ENCODE results near the gene AMBRA1. TPM values are rescaled to one million over a fixed set of nuclear protein-coding genes. Genes with fewer than 3 reads are reported as not detected.

The AMBRA1 gene
- total RNA-seq, 4 donors from 2014 or later, result 20.0 to 28.9 (median 26.0) TPM

DNA sequence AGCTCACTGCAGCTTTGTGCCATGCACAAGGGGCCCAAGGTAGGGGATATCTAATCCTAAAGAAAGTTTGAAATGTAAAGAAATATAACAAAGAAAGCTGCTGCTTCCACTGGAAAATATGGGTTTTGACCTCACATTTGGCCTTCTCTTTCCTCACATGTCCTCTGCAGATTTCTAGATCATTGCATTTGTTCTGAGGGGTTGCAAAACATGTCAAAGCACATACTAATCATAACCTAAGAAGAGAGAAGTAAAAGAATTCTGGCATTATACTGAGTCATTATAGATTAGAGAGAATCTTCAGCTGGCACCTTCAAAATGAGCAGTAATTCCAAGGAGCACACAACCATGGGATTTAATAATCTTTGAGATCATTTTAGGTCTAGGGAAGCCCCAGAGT is 109.7 kb downstream of the AMBRA1 start:
- H3K27ac ChIP-seq (replicated peaks in 1 of 4), result no peak overlapping the region
- H3K4me1 ChIP-seq, result peaks cover 0 to 5% (median under 1%) of the 10 kb centered on the region in 4 donors
- TF ChIP-seq, protein P1, sequence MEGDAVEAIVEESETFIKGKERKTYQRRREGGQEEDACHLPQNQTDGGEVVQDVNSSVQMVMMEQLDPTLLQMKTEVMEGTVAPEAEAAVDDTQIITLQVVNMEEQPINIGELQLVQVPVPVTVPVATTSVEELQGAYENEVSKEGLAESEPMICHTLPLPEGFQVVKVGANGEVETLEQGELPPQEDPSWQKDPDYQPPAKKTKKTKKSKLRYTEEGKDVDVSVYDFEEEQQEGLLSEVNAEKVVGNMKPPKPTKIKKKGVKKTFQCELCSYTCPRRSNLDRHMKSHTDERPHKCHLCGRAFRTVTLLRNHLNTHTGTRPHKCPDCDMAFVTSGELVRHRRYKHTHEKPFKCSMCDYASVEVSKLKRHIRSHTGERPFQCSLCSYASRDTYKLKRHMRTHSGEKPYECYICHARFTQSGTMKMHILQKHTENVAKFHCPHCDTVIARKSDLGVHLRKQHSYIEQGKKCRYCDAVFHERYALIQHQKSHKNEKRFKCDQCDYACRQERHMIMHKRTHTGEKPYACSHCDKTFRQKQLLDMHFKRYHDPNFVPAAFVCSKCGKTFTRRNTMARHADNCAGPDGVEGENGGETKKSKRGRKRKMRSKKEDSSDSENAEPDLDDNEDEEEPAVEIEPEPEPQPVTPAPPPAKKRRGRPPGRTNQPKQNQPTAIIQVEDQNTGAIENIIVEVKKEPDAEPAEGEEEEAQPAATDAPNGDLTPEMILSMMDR (IDR thresholded peaks at IDR 0.05), result no peak
- TF ChIP-seq POLR2AphosphoS5 (IDR thresholded peaks at IDR 0.05) (no peak), POLR2A (IDR thresholded peaks at IDR 0.05; ENCODE audit: low read depth) (no peak), EP300 (IDR thresholded peaks at IDR 0.05) (no peak)
- no peaks in the 10 kb centered on the region for H3K36me3 ChIP-seq
- no peak overlapping the region for H3K4me3 ChIP-seq
- no peaks in the 10 kb centered on the region for H3K27me3 ChIP-seq
- no peaks in the 10 kb centered on the region for H3K9me3 ChIP-seq
- DNase-seq (ENCODE audit: extremely low spot score), result no peak
- intact Hi-C loops (cut with DNase I), result no loop called here

DNA sequence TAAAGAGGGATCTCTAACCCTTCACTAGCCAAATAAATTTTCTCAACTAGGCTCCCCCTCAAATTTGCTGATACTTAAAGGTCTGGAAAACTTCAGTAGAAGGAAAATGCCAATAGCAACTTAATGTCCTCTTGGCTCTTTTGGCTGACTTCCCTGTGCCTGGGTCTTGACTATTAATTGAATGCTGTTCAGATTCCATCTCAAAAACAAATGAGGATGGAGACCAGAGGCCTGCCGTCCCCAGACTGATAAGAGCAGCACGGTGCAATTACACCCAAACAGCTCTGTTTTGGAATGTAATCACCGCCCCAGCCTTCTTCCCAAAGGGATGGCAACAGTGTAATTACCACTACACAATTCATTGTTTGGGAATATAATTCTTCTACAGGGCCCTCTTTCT is 112.9 kb downstream of the AMBRA1 start:
- no peaks in the 10 kb centered on the region for H3K36me3 ChIP-seq
- TF ChIP-seq, protein P1 (IDR thresholded peaks at IDR 0.05), result no peak
- no peak for TF ChIP-seq EP300 (IDR thresholded peaks at IDR 0.05)
- no peak for TF ChIP-seq POLR2A (IDR thresholded peaks at IDR 0.05; ENCODE audit: low read depth)
- TF ChIP-seq POLR2AphosphoS5 (IDR thresholded peaks at IDR 0.05), result no peak
- no peak overlapping the region for H3K27ac ChIP-seq (replicated peaks in 1 of 4)
- WGBS, result 82% methylated on average over 3 of the region's 3 CpGs
- DNase-seq (ENCODE audit: extremely low spot score), result no peak
- no peaks in the 10 kb centered on the region for H3K27me3 ChIP-seq
- H3K4me3 ChIP-seq, result no peak overlapping the region
- H3K4me1 ChIP-seq, result peaks cover 0 to 5% (median 0%) of the 10 kb centered on the region in 4 donors
- H3K9me3 ChIP-seq, result no peaks in the 10 kb centered on the region
- intact Hi-C loops (cut with DNase I), result no loop called here

DNA sequence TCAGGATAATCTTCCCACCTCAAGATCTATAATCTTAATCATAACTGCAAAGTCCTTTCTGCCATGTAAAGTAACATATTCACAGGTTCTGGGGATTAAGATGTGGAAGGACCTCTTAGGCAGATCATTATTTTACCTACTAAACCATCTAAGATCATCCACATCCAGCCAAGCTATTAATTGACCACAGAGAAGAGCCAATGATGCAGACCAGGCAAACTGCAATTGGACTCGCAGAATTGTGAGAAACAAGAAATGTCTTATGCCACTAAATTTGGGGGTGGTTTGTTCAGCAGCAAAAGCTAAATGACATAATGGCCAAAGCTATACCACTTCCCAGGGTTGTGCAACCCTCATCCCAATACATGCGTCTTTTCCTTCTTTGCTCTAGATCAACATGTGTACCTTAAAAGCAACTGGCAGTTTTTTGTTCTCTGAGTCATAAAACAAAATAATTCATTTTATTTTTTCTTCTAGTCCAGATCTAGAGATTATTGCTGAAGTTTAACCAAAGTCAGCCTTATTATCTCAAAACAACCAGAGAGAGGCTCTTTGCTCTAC is 113.6 kb downstream of the AMBRA1 start:
- Histone ChIP-seq H3K4me3 (no peak overlapping the region), H3K9me3 (no peaks in the 10 kb centered on the region), H3K27ac (replicated peaks in 1 of 4) (no peak overlapping the region), H3K27me3 (no peaks in the 10 kb centered on the region), H3K36me3 (no peaks in the 10 kb centered on the region), H3K4me1 (peaks cover 0 to 5% (median 2%) of the 10 kb centered on the region in 4 donors)
- TF ChIP-seq EP300 (IDR thresholded peaks at IDR 0.05) (no peak), POLR2AphosphoS5 (IDR thresholded peaks at IDR 0.05) (no peak), POLR2A (IDR thresholded peaks at IDR 0.05; ENCODE audit: low read depth) (no peak)
- TF ChIP-seq, protein P1 (IDR thresholded peaks at IDR 0.05), result no peak
- DNase-seq (ENCODE audit: extremely low spot score), result no peak
- intact Hi-C loops (cut with DNase I), result no loop called here
- WGBS, result 91% methylated on average over 2 of the region's 2 CpGs

DNA sequence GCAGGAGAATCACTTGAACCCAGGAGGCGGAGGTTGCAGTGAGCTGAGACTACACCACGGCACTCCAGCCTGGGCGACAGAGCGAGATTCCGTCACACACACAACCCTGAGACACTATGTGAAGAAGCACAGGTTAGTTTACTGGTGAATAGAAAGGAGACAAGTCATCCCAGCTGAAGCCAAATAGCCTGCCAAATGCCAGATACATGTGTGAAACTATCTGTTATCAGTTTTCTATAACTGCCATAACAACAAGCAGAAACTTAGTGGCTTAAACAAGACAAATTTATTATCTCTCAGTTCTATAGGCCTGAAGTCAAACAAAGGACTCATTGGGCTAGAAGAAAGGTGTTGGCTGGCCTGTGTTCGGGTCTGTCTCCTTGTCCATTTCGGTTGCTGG is 114.2 kb downstream of the AMBRA1 start:
- no peak for DNase-seq (ENCODE audit: extremely low spot score)
- Histone ChIP-seq H3K4me3 (no peak overlapping the region), H3K27me3 (no peaks in the 10 kb centered on the region), H3K27ac (replicated peaks in 1 of 4) (no peak overlapping the region), H3K4me1 (peaks cover 0 to 7% (median 3%) of the 10 kb centered on the region in 4 donors), H3K36me3 (no peaks in the 10 kb centered on the region), H3K9me3 (no peaks in the 10 kb centered on the region)
- intact Hi-C loops (cut with DNase I), result no loop called here
- 96% methylated on average over 7 of the region's 7 CpGs for WGBS
- TF ChIP-seq, protein P1 (IDR thresholded peaks at IDR 0.05), result no peak
- TF ChIP-seq EP300 (IDR thresholded peaks at IDR 0.05) (no peak), POLR2A (IDR thresholded peaks at IDR 0.05; ENCODE audit: low read depth) (no peak), POLR2AphosphoS5 (IDR thresholded peaks at IDR 0.05) (no peak)

DNA sequence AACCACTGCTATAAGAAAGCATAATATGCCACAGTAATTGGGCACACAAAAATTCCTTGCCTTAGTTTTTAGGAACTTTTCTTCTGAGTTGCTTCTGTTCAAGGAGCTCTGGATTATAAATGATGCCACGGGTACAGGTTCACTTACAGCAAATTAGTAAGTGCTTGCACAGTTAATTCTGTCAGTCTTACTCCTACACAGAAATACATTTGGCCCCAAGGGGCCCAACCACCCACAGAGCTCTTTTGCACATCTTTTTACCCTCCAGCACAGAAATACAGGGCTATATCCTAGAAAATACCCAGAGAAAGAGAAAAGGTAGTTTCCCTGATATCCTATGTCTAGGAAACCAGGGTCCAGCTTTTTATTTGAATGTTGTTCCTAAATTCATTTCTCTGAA is 115.6 kb downstream of the AMBRA1 start:
- 92% methylated on average over 1 of the region's 1 CpG for WGBS
- Histone ChIP-seq H3K27me3 (no peaks in the 10 kb centered on the region), H3K4me3 (no peak overlapping the region), H3K36me3 (no peaks in the 10 kb centered on the region), H3K27ac (replicated peaks in 1 of 4) (no peak overlapping the region), H3K9me3 (no peaks in the 10 kb centered on the region), H3K4me1 (peaks cover 0 to 7% (median 3%) of the 10 kb centered on the region in 4 donors)
- no peak for DNase-seq (ENCODE audit: extremely low spot score)
- TF ChIP-seq POLR2AphosphoS5 (IDR thresholded peaks at IDR 0.05) (no peak), EP300 (IDR thresholded peaks at IDR 0.05) (no peak), POLR2A (IDR thresholded peaks at IDR 0.05; ENCODE audit: low read depth) (no peak)
- TF ChIP-seq, protein P1 (IDR thresholded peaks at IDR 0.05), result no peak
- intact Hi-C loops (cut with DNase I), result no loop called here
